Stimulated activated CD4-positive, alpha-beta T cell treated with anti-CD3 and anti-CD28 coated beads, TNF-alpha, amount 100 ng/mL, for 4 hours (primary cell): ENCODE data around the gene UGGT2.
"Not testable (repeated sequence)": the region's sequence is repeated elsewhere in the genome, so short reads cannot be mapped to it uniquely, and the experiment has no call there.

ENCODE experiments used
- DNase-seq, 3 experiments: peaks; one replicate each; pipeline ENCODE4 v3.0.0-alpha.2; 2020; ENCODE audit warnings: low read depth in 3 of 3

The UGGT2 gene

DNA sequence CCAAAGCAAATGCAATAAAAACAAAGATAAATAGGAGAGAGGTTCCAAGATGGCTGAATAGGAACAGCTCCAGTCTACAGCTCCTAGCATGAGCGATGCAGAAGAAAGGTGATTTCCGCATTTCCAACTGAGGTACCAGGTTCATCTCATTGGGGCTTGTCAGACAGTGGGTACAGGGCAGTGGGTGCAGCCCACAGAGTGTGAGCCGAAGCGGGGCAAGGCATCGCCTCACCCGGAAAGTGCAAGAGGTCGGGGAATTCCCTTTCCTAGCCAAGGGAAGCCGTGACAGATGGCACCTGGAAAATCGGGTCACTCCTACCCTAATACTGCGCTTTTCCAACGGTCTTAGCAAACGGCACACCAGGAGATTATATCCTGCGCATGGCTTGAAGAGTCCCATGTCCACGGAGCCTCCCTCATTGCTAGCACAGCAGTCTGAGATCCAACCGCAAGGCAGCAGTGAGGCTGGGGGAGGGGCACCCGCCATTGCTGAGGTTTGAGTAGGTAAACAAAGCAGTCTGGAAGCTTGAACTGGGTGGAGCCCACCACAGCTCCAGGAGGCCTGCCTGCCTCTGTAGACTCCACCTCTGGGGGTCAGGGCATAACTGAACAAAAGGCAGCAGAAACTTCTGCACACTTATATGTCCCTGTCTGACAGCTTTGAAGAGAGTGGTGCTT, 6.6 kb downstream of the UGGT2 start:
- DNase-seq, result not testable (repeated sequence)

DNA sequence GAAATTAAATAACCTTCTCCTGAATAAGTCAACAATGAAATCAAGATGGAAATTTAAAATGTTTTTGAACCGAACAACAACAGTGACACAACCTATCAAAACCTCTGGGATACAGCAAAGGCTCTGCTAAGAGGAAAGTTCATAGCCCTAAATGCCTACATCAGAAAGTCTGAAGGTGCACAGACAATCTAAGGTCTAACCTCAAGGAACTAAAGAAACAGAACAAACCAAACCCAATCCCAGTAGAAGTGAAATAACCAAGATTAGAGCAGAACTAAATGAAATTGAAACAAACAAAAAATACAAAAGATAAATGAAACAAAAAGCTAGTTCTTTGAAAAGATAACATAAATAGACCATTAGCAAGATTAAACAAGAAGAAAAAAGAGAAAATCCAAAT, 9.0 kb downstream of the UGGT2 start:
- no peak for DNase-seq

DNA sequence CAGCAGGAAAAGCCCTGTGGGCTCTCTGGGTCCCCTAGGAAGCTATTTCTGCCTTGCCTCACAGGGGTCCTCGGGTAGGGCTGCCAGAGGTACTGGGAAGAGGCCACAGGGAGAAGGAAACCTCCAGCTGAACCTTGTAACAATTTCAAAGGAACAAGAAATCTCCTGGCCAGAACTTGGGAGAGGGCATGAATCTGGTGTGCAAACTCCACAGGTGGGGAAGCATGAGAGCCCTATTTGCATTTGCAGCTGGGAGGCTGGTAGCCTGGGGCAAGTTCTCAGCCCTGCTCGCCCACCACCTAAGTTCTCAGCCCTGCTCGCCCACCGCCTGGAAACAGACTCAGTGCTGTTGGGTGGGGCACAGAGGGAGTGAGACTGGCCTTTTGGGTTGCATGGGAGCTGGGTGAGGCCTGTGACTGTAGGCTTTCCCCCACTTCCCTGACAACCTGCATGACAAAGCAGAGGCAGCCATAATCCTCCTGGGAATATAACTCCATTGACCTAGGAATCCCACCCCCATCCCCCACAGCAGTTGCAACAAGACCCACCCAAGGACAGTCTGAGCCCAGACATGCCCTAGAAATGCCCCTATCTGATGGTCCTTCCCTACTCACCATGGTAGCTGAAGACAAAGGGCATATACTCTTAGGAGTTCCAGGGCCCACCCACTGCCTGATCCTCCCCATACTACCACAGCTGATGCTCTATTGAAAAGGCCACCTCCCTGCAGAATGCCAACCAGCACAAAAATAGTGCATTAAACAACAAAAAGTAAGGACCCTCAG, 11.7 kb downstream of the UGGT2 start:
- no peak for DNase-seq

DNA sequence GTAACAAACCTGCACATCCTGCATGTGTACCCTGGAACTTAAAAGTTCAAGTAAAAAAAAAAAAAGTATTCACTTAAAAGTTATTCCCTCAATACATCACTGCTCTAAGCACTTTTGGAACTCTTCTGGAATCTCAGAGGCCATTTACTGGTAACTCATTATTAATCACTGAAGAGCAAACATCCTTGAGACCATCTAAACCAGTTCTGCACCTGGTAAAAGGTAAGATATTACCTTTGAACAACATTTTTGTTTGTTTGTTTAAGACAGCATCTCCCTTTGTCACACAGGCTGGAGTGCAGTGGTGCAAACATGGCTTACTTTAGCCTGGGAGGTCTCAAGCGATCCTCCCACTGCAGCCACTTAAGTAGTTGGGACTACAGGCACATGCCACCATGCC, 16.7 kb downstream of the UGGT2 start:
- no peak for DNase-seq

DNA sequence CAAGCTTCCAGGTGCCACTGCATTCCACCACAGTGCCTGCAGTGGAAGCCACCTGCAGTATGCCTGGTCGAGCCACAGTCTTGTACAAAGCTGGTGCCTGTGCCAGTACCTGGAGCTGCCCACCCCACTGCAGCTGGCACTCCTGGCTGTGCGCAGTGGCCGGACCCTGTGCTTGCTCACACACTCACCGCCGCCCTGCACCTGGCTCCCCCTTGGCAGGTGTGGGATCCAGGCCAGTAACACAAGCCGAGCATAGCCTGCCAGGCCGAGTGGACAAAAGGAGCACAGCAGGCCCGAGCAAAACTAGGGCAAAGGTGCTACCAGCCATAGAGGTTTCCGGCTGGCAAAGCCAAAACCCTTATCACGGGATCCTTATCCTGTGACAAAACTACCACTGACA, 18.5 kb downstream of the UGGT2 start:
- DNase-seq, result no peak

DNA sequence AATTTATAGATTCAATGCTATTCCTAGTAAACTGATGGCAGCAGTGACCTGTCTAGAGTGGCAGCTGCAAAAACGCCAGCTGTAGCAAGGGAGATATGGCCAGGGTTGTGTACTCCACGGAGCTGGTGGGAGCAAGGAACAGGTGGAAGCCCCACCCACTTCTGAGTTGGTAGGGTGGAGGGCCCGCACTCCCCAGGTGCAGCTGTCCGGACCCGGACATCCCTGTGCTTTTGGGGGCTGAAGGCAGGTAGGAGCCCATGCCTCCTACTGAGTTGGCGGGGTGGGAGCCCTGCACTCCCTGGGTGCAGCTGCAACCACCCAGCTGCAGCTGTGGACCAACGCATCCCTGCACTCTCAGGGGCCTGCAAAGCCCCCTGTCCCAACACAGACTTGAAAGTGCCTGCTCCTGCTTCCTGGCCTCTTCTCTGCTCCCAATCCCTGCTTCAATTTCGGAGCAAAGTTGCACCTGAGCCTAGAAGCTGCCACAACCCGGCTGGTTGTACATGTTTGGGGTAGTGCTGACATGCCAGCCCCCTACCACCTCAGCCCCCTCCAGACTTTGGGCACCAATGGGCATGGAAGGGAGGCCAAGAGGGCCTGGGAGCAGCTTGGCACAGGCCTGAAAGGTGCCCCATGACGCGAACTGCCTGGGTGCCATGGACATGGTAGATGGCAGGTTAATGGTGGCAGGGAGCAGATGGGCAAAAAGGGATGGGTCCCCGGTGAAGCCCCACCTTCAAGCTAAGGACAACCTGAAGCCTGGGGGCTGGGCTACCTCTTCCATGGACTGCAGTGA, 19.8 kb downstream of the UGGT2 start:
- no peak for DNase-seq

DNA sequence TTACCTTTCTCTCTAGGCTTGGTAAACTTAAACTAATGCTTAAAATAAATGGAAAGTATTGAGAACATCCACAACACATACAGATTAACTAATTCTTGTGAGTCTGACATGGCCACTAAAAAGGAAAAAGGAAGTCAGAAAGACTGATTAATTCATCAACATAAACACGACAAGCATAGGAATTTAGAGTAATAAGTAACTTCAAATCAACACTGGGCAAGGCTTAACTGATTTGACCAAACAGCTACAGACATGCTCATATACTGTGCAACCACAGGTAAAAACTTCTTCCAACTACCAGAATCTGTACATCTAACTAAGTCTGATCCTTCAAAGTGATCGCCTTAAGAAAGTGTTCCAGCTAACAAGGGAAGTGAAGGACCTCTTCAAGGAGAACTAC, 20.5 kb downstream of the UGGT2 start:
- no peak for DNase-seq

DNA sequence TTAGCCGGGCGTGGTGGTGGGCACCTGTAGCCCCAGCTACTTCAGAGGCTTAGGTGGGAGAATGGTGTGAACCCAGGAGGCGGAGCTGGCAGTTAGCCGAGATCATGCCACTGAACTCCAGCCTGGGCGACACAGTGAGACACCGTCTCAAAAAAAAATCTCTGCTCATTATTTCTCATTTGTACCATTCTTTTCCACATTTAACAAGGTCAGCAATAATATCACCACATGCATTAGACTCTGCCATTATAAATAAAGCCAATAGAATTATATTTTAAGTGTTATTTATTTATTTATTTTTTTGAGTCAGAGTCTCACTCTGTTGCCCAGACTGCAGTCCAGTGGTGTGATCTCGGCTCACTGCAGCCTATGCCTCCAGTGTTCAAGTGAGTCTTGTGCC, 24.2 kb downstream of the UGGT2 start:
- DNase-seq, result no peak

DNA sequence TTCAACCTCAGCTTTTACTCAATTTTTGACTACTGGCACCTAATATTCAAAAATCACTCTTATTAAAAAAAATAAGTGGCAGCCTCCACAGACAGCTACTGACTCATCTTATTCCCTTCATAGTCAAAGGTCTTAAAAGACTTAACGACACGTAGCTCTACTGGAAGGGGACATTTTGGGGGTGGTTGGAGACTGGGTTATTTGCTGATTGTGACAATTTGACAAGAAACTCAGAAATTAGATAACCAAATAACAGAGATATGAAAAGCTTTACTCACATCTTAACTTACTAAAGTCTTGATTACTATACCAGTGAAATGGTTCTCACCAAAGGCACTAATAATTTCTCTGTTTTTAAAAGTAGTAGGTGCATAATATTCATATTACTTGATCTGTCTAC, 25.7 kb downstream of the UGGT2 start:
- DNase-seq, result no peak

DNA sequence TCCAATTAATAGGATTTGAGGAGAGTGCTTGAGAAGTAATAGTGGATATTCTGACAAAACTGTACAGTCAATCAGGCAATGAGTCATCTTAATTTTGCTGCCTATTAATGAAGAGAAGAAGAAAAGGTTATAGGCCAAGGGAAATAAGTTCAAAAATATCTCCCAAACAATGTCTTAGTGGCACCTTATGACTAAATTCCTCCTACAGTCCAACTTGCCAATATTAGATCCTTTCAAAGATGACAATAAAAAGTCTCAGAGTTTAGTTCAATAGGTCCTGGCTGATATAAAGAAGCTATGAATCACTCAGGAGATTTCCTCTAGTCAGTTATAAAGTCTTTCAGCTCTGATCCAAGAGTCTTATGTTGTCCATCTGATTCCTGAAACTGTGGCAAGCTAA, 27.9 kb downstream of the UGGT2 start:
- DNase-seq, result no peak

DNA sequence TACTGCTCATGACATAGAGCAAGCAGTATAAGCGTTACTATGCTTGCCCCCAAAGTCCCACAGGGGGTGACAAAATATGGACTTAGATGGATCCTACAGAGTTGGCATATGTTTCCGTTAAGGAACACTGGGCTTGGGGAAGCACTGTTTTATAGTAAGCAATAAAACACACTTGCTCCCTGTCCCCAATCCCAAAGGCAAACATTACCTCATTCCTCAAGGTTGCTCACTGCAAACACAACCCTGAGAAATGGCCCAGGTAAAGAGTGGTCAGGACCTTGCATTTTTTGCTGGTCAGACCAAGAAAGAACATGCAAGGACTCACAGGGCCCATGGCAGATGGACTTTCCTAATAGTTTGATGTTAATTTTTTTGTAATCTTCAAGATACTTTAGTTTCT, 32.3 kb downstream of the UGGT2 start:
- no peak for DNase-seq

DNA sequence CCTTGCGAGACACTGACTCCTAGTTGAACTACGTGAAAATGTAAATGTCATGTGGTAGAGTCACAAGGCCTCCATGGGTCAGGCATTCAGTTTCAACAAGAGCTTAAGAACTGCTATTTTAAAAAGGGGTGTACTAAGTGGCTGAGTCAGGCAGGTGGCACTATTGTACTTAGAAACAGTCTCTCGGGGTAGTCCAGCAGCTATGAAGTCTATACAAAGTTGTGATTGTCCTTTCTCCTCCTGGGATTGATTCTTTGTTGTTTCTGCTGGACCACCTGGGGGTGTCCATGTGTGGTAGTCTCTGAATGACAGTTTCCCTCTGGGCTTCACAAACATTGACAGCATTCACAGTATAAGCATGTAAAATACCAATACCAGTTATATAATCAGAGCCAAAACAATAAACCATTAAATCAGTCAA, 33.0 kb downstream of the UGGT2 start:
- no peak for DNase-seq

DNA sequence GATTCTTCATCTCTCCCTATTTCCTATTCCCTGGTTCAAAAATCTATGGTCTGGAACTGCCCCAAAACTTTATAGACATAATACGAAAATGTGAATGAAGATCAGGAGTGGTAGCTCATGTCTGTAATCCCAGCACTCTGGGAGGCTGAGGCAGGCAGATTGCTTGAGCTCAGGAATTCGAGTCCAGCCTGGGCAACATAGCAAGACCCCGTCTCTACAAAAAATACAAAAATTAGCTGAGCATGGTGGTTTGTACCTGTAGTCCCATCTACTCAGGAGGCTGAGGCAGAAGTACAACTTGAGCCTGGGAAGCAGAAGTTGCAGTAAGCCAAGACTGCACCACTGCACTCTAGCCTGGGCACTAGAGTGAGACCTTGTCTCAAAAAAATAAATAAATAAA, 35.1 kb downstream of the UGGT2 start:
- DNase-seq, result no peak

DNA sequence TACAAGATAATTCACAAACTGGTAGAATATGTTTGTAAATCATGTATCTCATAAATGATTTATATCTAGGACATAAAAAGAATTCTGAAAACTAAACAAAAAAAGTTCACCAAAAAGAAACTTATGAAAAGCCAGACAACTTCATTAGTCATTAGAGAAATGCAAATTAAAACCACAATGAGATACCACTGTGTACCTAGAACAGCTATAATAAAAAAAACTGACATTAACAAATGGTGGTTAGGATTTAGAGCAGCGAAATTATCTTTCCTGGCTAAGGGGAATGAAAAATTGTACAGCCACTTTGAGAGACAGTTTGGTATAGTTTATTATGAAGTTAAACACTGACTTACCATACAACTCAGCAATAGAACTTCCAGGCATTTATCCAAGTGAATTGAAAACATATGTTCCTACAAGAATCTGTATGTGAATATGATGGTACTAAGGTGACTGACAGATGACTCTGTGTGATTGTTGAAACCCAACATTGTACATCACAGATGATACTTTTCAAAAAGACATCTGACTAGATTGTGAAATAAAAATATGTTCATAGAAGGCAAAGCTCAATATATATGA, 41.8 kb downstream of the UGGT2 start:
- DNase-seq, result no peak

DNA sequence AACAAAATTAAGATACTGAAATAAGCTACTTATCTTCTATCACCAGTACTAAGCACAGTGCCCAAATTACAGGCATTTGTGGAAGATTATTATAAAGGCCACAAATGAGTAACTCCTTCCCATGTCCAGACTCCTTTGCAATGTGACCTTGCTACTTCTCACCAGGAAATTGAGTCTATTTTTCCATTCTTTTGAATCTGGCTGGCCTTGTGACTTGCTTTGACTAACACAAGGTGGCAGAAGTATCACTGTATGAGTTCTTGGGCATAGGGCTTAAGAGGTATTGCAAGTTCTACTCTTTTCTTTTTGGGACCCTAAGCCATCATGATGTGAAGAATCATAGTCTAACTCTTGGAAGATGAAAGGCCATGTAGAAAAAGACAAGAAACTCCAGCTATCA, 49.9 kb downstream of the UGGT2 start:
- no peak for DNase-seq

DNA sequence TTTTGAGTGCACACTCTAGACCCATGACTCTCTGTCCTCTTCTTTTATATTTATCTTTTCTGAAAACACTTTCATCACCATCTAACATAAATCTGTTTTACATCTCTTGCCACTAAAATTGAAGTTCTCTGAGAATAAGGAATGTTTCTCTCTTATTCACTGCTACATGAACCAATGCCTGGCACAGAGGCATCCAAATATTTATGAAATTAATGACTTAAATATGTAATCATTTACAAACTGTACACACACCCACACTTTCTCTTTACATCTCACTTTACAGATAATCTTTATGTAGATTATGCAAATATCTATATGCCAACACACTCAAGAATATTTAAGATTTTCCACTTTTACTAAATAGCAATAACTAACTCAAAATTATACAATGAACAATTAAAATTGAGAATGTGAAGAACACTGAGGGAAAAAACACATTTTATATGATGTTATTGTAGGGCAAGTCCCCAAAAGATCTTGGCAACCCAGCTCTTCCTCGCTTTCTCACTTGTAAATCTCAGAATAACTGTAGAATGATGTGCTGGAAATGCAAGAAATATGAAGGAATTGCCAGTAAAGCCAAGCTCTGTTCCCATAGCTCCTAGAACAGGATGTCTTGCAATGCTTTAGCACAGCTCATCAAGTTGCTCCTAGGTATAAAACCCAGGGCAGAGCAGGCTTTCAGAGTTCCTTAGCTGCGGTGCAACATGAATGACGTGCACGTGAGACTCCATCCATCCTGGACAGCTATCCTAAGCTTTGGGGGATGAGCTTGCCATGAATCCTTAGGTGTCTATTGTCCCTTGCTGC, 50.7 kb downstream of the UGGT2 start:
- no peak for DNase-seq

DNA sequence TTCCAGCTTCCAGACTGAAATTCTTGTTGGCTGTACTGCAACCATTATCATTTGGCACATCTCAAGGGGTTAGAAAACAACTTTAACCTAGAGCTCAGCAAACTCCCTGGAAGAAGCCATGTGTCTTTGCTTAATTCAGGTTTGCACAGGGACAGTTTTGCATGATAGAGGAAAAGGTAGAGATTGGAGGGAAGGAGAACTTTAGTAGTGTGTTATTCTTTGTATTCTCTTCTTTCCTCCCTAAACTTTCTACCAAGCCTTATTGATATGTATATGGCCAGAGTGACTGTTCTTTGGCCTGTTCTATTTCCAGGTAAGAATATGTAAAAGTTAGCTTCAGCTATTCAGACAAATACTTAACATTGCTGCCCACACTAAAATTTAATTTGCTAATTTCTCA, 53.1 kb downstream of the UGGT2 start:
- no peak for DNase-seq

DNA sequence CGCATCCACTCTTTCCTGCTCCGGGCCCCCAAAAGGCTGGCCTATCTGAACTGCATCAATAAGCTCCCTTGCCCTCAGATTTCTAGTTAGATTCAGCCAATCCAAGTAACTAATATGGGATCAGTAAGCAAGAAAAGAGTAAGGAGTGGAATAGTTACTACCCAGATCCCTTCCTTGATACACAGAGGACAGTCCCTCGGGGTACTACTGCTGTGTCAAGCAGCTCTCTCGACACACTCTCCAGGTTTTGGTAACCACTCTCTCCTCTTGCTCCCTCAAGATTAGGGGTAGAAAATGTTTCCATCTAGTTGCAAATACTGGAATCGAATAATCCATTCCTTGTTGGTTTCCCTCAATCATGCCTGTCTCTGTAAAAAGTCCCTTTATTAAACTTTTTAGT, 65.4 kb downstream of the UGGT2 start:
- no peak for DNase-seq

DNA sequence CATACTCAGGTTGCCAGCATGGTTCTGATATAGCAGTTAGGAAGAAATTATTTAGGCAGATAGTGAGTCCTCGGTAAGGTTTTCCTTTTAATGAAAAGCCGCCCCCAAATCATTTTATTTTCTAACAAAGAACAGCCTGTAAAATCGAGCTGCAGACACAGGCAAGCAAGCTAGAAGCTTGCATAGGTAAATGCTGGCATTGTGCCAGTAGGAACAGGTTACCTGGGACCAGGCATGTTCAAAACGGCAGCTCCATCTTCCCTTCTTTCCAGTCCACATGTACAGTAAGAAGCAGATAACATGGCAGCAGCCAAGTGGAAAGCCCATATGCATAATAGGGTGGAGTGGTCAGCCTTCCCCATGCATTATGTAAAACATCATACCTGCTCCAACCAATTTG, 71.1 kb downstream of the UGGT2 start:
- no peak for DNase-seq

DNA sequence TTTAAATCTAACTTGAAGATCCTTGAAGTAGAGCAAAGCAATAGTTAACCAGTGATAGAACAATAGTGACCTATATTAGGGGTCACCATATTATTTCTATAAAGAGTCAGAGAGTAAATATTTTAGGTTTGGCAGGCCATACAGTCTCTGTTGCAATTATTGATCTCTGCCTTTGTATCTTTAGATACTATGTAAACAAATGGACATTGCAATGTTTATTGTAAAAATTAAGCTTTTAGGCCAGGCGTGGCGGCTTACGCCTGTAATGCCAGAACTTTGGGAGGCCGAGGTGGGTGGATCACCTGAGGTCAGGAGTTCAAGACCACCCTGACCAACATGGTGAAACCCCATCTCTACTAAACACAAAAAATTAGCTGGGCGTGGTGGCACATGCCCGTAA, 80.5 kb downstream of the UGGT2 start:
- DNase-seq, result not testable (repeated sequence)

DNA sequence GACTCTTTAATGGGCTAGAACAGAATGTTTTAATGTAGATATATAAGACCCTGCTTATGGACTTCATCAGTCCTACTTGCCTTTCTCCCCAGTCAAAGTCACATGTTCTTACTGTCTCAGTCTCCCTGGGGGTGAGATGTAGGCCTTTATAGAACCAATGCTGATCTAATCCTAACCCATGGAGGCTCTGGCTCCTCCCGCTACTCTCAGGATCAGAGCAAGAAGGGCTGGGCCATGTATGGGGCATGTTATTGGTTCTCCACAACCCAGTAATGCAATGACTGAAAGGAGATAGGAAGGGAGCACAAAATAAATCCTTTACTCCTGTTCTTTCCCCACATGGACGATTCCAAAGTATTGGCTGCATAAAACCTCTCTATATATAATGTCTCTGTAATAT, 82.3 kb downstream of the UGGT2 start:
- no peak for DNase-seq

DNA sequence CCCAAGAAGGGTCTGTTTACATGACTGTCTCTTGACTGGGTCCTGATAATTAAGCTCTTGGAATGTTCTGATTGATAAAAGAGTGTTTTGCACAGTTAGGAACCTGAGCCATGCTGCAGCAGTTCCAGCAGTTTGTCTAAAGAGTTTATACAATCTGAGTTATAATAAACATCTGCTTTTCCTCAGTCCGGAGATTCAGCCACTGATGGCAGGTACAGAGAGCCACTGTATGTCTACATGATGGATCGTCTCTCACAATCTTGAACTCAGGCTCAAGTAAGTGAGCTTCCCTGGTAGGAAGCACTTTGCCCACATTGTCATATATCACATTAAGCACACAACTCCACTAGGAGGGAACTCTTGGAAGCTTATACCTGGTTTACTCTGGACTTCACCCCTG, 84.3 kb downstream of the UGGT2 start:
- DNase-seq, result no peak
